GM18508 (cell line): ENCODE results near the gene CALML6.
"Not testable (repeated sequence)": the region's sequence is repeated elsewhere in the genome, so short reads cannot be mapped to it uniquely, and the experiment has no call there.

Source experiments
- ATAC-seq: cut with Tn5 transposase; IDR thresholded peaks from one replicate; pipeline ENCODE4 v1.9.1; 2021; ENCODE audit warnings: moderate number of reproducible peaks; ENCODE audit not compliant: insufficient read depth, unreplicated experiment

Gene CALML6, protein sequence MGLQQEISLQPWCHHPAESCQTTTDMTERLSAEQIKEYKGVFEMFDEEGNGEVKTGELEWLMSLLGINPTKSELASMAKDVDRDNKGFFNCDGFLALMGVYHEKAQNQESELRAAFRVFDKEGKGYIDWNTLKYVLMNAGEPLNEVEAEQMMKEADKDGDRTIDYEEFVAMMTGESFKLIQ

DNA sequence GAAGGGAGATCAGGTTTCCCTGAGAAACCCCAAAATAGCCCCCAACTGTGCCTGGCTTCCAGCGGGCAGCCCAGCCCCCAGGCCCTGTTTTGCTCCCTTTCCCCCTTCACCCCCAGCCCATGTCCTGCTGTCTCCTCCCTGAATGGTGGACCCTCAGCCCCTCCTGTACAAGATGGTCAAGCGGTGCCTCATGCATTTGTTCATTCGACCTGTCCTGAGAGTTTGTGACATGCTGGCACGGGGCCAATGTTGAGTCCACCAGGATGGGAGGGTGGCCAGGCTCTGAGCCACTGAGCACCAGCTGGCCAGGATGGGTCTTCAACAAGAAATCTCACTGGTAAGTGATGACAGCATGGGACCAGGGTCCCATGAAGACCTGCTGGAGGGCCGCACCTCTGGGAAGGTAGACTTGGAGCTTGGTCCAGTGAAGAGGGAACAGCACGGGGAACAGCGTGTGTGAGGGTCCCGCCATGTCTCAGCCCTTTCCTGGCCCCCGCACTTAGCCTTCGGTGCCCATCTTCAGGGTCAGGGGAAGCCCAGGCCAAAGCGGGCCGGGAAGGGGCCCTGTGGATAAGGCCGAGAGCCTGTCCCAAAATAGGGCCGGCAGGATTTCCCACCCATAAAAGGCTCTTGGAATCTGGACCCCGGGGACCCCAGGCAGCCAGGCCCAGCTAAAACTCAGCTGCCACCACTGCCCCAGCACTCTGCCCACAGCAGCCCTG is at the start of gene CALML6:
Gene CALML6, plus strand, starts transcription at position 290 of the 722 bp plus-strand sequence. Its CDS starts 21 bp downstream, at position 311.
- no peak for ATAC-seq

GRCh38 chr1:1867164-1867563 is 47.9 kb upstream of the CALML6 start:
- no peak for ATAC-seq

GRCh38 chr1:1869469-1869868 is 45.6 kb upstream of the CALML6 start:
- ATAC-seq: no peak

DNA sequence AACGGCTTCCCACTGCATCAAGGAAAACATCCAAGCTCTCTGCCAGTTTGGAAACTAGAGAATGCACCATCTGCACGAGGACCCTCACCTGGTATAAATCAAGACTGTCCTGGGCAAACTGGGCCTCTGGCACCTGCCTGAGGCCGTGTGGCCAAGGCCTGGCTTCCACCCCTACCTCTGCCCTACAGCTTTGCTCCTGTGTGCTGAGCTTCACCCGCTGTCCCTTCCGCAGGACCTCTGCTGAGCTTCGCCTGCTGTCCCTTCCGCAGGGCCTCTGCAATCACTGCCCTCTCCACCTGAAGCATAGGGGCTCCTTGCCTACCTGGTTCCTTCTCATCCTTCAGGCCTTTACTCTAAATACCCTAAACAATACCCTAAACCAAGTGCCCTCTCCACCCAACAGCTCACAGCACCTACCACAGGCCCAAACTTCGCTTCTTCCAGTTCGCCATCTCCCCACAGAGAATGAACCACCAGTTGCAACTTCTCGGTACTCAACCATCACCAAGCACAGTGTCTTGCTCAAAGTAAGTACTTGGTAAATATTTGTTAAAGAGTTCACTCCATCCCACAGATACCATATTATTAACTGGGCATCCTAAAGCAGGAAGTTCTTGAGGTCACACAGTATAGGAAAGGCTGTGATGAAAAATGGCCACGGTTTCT is 42.6 kb upstream of the CALML6 start:
- no peak for ATAC-seq

DNA sequence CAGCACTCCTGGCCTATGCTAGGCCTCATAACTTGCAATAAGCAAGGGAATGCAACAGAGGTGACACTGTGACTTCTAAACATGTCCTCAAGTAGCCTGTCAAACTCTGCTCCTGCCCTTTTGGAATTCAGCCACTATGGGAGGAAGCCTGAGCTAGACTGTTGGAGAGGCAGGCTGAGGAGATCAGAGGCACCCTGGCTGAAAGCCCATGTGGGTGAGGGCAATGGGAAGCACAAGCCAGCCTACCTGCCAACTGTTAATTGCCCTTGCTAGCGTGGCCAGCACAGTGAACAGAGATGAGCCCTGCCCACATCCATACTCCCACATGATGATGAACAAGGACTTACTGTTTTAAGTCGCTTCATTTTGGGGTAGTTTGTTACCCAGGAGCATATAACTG is 41.9 kb upstream of the CALML6 start:
- ATAC-seq: no peak

GRCh38 chr1:1874901-1875300 is 40.2 kb upstream of the CALML6 start:
- no peak for ATAC-seq

DNA sequence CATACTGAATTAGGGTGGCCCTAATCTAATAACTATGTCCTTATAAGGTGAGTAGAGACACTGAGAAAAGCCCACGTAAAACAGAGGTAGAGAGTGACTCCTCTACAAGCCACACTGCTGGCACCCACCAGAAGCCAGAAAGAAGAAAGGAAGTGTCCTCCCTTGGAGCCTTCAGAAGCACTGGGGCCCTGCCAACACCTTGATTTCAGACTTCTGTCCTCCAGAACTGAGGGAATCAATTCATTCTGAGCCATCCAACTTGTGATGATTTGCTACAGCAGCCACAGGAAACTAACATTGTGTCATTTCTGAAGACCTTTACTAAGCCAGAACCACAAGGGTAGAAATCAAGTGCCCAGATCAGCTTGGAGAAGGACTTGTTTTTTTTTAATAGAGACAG is 39.1 kb upstream of the CALML6 start:
- no peak for ATAC-seq

DNA sequence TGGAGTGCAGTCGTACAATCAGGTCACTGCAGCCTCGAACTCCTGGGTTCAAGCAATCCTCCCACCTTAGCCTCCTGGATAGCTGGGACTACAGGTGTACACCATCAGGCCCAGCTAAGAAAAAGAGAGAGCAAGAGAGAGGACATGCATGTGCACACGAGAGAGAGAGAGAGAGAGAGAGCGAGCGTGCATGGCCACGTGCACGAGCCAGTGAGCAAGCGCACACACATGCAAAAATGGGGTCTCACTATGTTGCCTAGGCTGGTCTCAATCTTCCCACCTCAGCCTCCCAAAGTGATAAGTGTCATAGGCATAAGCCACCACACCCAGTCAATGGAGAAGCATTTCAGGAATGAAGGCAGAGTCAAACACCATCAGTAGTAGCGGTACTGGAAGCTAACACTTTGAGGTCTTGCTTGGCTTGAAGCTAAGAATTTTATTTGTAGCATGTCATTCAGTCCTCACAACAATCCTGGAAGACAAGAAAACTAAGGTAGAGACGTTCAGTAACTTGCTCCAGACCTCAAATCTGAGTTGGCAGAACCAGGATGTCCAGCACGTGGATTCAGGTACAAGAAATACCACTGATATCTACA is 38.6 kb upstream of the CALML6 start:
- ATAC-seq: no peak

DNA sequence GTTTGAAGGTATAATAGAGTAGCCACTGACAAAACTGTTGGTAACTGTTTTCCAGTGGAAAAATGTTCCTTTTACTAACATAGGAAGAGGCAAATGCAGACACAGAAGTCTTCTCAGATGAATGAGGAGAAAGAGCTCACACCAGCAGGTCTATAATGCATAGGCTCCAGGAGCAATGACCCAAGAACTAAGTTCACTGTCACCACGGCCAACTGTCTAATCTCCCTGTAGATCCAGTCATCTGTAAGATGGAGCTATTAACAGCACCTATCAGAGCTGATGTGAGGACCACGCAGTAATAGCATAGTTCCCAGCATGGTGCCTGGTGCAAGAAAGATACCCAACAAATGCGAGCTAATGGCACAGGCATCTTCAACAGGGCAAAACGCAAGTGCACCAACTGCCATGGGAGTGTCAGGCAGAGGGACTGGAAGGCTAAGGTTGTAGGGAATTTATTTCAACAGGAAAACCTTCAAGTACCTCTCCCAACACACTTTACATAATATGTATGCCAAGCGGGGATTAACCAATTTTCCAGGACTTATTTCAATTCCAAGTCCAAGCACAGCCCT is 37.1 kb upstream of the CALML6 start:
- ATAC-seq: no peak

GRCh38 chr1:1879942-1880341 is 35.1 kb upstream of the CALML6 start:
- ATAC-seq: no peak

DNA sequence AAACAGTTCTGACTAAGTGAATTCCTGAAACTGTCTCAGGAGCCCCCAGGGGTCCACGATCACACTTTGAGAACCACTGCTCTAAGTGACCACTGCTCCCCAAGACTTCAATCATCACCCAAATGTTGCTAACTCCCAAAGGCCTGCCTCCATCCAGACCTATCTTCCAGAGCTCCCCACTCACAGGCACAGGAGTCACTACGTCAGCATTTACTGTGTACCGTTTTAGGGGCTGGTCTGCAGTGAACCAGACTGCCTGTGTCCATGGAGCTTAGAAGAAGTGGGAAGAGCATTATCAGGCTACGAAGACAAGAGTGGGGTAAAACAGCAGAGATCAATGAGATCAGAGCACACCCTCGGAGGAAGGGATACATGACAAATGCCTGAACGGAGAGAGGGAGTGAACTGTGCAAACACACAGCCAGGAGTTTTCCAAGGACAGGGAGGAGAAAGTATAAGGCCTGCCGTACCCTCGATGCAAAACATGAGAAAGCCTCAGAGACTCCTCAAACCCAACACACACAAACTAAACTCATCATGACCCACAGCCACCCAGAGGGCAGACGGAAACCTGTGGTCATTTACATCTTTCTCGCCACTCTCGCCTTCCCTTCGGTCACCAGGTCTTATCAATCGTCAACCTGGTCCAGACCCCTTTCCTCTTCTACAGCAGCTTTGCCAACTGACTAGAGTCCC is 34.3 kb upstream of the CALML6 start:
- ATAC-seq: no peak

DNA sequence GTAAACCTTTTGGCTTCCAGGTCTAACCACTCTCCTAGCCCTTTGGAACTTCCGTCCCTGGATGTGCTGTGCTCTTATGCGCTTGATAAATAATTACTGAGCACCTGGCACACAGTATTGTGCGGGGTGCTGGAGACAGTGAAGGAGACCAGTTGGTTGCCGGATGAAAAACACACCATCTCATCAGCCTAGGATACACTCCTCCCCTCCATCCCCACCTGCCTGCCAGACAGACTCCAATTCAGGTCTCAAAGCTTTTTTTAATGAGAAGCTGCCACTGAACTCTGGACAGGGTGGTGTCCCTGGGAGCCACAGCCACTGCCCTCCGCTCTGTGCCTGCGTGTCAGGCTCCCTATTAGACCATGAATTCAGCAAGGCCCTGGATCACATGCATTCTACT is 33.3 kb upstream of the CALML6 start:
- no peak for ATAC-seq

- no peak for ATAC-seq
These were observed 31.8 kb upstream of the CALML6 start for GRCh38 chr1:1883092-1883873.

DNA sequence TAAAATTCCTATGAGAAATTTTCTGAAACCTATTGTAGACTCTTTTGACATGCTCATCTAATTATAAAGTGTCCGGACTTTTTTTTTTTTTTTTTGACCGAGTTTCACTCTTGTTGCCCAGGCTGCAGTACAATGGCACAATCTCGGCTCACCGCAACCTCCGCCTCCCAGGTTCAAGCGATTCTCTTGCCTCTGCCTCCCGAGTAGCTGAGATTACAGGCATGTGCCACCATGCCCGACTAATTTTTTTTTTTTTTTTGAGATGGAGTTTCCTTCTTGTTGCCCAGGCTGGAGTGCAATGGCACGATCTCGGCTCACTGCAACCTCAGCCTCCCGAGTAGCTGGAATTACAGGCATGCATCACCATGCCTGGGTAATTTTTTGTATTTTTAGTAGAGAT is 31.2 kb upstream of the CALML6 start:
- ATAC-seq: not testable (repeated sequence)

DNA sequence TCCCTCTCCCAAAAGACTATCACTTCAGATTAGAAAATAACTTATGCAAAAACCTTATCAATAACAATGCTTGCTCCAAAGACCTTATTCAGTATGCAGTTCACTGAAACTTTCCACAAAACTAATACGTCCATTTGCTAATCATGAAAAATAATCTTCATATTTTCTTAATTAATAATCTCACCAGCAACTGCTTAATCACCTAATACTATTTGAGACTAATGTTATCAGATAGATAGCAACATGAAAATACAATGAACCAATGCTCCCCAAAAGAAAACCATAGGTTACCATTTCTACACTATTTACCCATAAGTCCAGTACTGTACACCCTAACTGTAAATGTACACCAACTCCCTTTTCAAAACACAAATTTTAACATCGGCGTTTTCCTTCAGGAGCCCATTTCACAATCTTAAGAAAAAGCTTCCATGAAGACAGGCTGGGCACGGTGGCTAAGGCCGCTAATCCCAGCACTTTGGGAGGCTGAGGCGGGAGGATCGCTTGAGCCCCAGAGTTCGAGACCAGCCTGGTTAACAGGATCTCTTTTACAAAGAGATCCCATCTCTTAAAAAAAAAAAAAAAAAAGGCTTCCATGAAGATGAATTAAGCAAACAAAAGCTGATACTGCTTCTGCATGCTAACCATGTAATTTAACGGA is 25.8 kb upstream of the CALML6 start:
- no peak for ATAC-seq

GRCh38 chr1:1889847-1890505 is 25.1 kb upstream of the CALML6 start:
- ATAC-seq: no peak

DNA sequence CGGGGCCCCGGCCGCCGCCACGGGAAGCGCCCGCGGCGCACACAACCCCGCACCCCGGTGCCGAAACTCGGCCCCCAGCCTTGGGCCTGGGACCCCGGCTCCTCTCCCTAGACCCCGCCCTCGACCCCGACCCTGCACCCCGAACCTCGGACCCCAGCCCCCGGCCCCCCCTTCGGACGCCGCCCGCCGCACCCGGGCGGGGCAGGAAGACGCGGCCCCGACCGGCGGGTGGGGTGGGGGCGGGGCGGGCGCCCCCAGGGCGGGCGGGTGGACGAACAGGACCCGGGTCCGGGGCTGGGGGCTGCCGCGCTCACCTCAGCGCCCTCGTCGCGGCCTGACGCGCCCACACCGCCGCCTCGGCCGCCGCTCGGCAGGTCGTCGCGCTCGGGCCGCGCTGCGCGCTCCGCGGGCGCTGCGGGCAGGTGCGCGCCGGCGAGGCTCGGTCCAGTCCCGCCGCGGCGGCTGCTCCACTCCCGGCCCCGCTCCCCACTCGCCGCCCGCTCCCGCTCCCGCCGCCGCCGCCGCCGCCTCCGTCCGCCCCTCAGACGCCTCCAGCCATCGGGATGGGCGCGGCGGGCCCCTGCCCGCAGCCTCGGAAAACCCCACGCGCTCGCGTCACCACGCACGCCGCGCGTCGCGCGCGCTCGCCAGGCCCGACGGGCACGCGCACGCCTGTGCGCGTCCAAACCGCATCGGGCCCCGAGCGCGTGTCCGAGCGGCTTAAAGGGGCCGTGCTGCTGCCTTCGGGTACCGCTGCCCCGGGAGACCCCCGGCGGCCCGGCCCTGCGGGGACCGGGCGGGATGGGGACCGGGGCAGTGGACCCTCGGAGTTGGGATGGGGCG is 24.3 kb upstream of the CALML6 start, which contains the start of gene GNB1:
Gene GNB1, minus strand, starts transcription at position 582 of the 843 bp plus-strand sequence. CDS start 65,634 bp downstream, outside the sequence.
- ATAC-seq: no peak
